ENCODE results near the gene COBLL1.
"Not testable (repeated sequence)": the region's sequence is repeated elsewhere in the genome, so short reads cannot be mapped to it uniquely, and the experiment has no call there.

Gene COBLL1

DNA sequence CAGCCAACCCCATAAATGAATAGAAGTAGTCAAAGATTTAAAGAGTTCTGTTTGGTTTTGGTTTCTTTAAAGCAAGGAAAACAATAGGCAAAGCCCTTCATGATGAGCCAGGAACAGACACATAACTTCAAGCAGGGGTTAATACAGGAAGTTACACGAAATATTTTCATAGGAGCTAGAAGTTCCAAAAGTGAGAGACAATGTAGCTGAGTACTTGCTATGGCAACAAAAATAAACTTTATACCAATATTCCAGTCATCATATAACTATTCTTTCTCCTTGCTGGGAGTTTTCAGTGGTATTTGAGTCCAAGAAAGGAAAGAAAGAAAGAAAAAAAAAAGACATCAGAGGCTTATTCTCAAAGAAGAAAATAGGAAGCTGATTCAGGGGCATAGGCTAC, 56.2 kb downstream of the COBLL1 start:
- no peak for DNase-seq (ENCODE audit: low read depth, low spot score)

DNA sequence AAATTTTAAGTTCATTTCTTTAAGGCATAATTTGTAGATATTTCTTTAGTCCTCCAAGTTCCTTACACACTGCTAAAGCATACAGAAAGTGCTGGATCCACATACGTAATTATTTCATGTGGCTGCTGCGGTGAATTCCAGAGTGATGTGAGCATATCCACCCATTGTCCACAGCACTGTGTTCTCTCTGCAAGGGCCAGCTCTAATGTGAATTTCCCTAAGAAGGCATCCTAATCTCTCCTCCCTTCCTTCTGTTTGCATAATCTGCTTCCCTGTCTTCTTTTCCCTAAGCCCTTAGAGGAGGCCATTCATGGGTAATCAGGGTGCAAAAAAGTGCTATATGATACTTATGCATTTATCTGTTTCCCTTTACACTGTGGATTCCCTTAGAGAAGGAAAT, 57.2 kb downstream of the COBLL1 start:
- no peak for DNase-seq (ENCODE audit: low read depth, low spot score)

DNA sequence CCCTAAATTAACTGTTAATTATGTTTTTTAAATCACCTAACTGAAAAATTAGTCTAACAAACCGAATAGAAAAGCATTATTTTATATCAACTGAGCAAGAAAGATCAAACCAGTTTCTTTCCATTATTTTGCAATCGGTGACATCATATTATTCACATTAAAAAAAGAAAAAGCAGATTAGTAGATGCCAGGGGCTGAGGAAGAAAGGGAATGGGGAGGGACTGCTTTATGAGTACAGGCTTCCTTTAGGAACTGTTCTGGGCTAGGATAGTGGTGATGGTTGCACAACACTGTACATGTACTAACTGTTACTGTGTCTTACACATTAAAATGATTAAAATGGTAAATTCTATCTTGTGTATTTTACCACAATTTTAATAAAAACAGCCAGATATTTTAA, 59.3 kb downstream of the COBLL1 start:
- no peak for DNase-seq (ENCODE audit: low read depth, low spot score)

DNA sequence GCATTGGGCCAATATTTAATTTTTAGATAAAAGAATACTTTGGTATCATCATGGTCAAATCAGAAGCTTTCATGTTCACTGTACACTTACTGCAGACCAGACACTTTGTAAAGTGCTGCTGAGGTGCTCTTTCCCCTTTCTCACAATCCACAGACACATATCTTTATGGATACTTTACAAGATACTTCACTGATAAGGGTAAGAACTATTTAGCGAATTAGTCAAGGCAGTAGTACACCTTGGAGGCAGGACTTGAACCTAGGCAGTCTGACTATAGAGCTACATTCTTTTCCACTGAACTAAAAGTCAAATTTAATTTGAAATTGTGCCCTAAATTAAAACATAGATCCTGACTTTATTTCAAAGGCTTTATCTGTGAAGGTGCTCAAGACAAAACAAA, 60.2 kb downstream of the COBLL1 start:
- no peak for DNase-seq (ENCODE audit: low read depth, low spot score)

GRCh38 chr2:164780611-164781178, 60.9 kb downstream of the COBLL1 start:
- DNase-seq (ENCODE audit: low read depth, low spot score): no peak

GRCh38 chr2:164779383-164780057, 62.1 kb downstream of the COBLL1 start:
- DNase-seq (ENCODE audit: low read depth, low spot score): peak; percentile 15

DNA sequence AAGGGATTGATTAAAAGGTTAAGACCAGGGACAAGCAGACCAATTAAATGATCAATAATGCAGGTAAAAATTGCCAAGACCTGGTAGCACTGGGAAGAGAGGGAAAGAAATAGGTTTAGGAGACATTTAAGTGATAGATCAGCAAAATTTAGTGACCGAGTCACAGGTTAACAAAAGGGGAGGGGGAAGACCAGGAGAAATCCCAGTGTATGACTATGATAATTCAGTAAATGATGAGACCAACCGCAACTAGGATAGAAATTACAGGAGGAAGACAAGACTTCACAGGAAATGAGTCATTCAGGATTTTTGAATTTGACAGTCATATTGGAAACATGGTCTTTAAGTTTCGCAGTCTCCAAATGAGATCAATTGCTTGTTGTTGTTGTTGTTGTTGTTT, 62.9 kb downstream of the COBLL1 start:
- DNase-seq (ENCODE audit: low read depth, low spot score): no peak

- no peak for DNase-seq (ENCODE audit: low read depth, low spot score)
These were observed 63.7 kb downstream of the COBLL1 start for GRCh38 chr2:164777847-164778461.

DNA sequence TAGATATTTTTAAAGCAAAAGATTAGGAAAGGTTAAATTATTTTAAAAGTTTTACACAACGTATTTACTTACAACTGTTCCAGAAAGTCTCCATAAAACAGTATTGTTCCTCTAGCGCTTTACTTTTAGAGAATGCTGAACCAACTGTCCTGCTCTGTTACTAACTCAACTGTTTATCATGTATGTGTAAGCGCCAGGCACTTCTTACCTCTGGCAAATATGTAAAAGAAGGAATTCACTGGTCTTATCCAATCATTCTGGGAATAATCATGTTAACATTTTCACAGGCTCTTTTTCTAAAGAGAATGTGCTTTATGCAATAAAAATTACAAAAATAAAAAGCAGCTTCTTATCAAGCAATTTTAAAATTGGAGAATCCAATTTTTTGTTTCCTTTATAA, 68.0 kb downstream of the COBLL1 start:
- no peak for DNase-seq (ENCODE audit: low read depth, low spot score)

DNA sequence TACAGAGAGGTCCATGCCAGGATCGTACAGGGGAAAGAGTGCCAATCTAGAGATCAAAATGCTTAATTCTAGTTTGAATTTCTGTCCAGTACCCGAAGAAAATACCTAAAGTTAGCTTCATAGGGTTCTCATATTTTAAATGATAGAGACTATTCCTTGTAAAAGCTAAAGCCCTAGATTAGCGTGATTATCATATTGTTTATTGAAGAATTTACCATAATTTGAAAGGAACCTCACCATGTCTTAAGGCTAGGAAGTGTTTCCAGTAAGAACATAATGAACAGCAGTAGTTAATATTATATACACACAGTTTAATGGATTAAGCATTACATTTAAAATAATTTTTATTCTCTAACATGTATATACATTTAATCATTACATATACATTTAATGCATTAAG, 68.5 kb downstream of the COBLL1 start:
- DNase-seq (ENCODE audit: low read depth, low spot score): no peak

- no peak for DNase-seq (ENCODE audit: low read depth, low spot score)
These were observed 69.7 kb downstream of the COBLL1 start for GRCh38 chr2:164771897-164772296.

DNA sequence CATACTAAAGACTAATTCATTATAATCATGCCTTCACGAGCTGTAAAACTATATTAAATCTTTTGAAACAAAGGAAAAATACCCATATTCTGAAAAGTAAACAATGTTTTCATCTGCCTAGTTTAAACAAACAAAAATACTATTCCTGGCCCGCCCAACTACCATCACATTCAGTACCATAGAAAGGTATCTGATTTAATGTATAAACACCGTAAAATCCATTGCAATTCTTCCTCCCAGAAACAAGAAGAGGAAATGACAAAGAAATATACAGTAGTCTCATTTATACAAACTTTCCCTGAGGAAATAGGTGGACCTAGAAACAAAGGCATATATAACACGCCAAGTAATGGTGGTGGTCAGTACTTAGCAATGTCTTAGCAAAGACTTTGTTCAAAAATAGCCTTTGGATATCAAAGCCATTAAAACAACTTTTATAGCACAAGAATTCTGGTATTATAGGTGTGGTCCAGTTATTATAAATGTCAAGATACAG, 71.2 kb downstream of the COBLL1 start:
- DNase-seq (ENCODE audit: low read depth, low spot score): no peak

- no peak for DNase-seq (ENCODE audit: low read depth, low spot score)
These were observed 74.7 kb downstream of the COBLL1 start for GRCh38 chr2:164766954-164767320.

DNA sequence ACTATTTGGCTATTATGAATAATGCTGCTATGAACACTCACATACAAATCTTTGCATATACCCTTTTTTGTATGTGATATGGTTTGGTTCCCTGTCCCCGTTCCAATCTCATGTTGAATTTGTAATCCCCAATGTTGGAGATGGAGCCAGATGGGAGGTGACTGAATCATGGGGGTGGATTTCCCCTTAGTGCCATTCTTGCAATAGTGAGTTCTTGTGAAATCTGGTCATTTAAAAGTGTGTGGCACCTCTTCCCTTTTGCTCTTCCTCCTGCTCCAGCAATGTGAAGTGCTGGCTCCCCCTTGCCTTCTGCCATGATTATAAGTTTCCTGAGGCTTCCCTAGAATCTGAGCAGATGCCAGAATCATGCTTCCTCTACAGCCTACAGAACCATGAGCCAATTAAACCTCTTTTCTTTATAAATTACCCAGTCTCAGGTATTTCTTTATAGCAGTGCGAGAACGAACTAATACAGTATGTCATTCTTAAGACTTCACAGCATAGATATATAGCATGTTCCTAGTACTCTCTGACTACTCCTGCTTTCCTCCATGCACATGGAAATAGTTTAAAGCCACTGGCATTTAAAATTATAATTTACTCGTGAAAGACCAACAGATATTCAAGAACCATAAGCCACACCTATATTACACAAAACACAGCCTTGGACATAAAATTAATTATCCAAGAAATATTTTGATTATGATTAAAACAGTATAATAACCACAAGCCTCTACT, 75.2 kb downstream of the COBLL1 start:
- DNase-seq (ENCODE audit: low read depth, low spot score): no peak

DNA sequence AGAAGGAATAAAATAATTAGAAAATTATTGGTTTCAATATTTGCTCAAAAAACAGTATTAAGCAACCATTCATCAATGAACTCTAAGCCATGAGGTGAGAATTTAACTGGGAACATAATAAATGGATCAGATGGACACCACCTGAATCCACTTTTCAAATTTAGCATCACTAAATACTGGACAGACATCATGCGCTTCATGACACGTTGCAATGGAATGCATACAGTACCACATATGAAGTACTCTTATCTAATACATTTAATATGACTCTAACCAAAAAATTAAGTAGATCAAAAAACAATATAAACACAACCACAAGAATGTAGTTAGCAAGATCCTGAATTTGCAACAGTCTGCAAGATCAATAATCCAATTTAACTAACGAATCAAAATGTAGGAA, 76.6 kb downstream of the COBLL1 start:
- DNase-seq (ENCODE audit: low read depth, low spot score): no peak

DNA sequence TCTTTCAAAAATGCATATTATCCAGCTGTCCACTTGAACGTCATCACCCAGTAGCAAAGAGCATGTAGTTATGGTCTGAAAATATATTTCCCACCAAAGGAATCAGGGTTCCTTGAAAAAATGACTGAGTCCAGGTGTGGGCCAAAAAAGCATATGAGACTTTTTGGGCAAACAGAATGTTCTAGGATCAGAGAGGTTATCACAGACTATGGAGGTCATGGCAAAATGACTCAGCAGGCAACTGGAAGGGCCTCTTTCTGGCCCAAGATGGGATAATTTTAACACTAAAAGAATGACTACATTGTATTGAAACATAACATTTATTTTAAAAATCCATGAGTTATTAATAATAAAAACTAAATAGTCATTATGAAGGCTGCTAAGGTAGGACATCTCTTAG, 77.1 kb downstream of the COBLL1 start:
- DNase-seq (ENCODE audit: low read depth, low spot score): no peak

DNA sequence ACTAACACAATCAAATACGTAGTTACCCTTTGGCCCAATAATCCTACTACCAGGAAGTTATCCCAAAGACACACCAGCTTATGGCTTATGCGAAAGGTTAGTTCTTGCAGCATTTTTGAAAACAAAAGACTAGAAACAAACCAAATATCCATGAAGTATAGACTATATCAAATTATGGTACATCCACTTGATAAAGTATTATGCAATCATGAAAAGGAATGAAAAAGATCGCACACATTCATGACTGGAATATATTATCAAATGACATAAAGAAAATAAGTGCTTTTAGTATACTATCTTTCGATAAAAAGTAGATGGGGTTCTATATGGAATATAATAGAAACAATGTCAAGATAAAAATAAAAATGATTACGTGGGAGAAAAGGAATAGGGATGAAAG, 78.2 kb downstream of the COBLL1 start:
- DNase-seq (ENCODE audit: low read depth, low spot score): no peak

GRCh38 chr2:164761737-164762460, 79.7 kb downstream of the COBLL1 start:
- no peak for DNase-seq (ENCODE audit: low read depth, low spot score)

DNA sequence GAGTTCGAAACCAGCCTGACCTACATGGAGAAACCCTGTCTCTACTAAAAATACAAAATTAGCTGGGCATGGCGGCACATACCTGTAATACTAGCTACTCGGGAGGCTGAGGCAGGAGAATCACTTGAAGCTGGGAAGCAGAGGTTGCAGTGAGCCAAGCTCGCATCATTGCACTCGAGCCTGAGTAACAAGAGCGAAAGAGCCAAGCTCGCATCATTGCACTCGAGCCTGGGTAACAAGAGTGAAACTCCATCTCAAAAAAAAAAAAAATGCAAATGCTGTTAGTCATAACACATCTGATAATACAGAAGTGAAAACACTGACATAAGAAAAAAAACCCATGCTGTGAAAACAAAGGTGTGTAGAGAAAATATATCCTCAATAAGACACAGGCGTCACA, 80.4 kb downstream of the COBLL1 start:
- not testable (repeated sequence) for DNase-seq (ENCODE audit: low read depth, low spot score)

- no peak for DNase-seq (ENCODE audit: low read depth, low spot score)
These were observed 81.4 kb downstream of the COBLL1 start for GRCh38 chr2:164760179-164760578.

- DNase-seq (ENCODE audit: low read depth, low spot score): no peak
These were observed 83.5 kb downstream of the COBLL1 start for GRCh38 chr2:164757934-164758695.
